H1 (cell line): Measurements from ENCODE around the gene USH2A. TPM values are rescaled to one million over a fixed set of nuclear protein-coding genes. Genes with fewer than 3 reads are reported as not detected.

Experiments used
- BCL11A ChIP-seq, 2 experiments: IDR thresholded peaks; one replicate each; pipeline ENCODE4 v1.6.1; 2011; ENCODE audit warnings: low read depth in 2 of 2, low read length in 2 of 2, mild to moderate bottlenecking in 2 of 2
- CHD1 ChIP-seq: IDR thresholded peaks from 2 replicates; pipeline ENCODE4 v1.6.1; 2012; ENCODE audit warnings: low read depth, low read length, improper control_type of control experiment
- CHD7 ChIP-seq: fragments of 300-600 bp; sonication (generic); IDR thresholded peaks from 2 replicates; pipeline ENCODE4 v1.7.1; 2012; ENCODE audit warnings: low read length, moderate library complexity, mild to moderate bottlenecking, inconsistent platforms; ENCODE audit not compliant: insufficient replicate concordance
- CTBP2 ChIP-seq: IDR thresholded peaks from 2 replicates; pipeline ENCODE4 v1.7.0; 2011; ENCODE audit warnings: borderline replicate concordance, mild to moderate bottlenecking, moderate library complexity, mixed read lengths, low read length; ENCODE audit not compliant: insufficient read depth, insufficient read length
- FOSL1 ChIP-seq: IDR thresholded peaks from 2 replicates; pipeline ENCODE4 v1.6.1; 2011; ENCODE audit warnings: mild to moderate bottlenecking, low read depth, low read length, moderate library complexity; ENCODE audit not compliant: insufficient read depth
- GTF2F1 ChIP-seq: IDR thresholded peaks from 2 replicates; pipeline ENCODE4 v1.6.1; 2012; ENCODE audit warnings: low read depth, low read length, improper control_type of control experiment, borderline replicate concordance
- JUN ChIP-seq: IDR thresholded peaks from 2 replicates; pipeline ENCODE4 v1.6.1; 2011; ENCODE audit warnings: low read depth, mild to moderate bottlenecking, improper control_type of control experiment, low read length
- JUND ChIP-seq: IDR thresholded peaks from 2 replicates; pipeline ENCODE4 v1.6.1; 2011; ENCODE audit warnings: mild to moderate bottlenecking, improper control_type of control experiment, low read length
- RFX5 ChIP-seq: IDR thresholded peaks from 2 replicates; pipeline ENCODE4 v1.6.1; 2011; ENCODE audit warnings: low read depth, low read length, improper control_type of control experiment, borderline replicate concordance
- SP1 ChIP-seq: IDR thresholded peaks from 2 replicates; pipeline ENCODE4 v1.6.1; 2011; ENCODE audit warnings: low read depth, low read length
- TAF7 ChIP-seq: optimal IDR thresholded peaks from 2 replicates; pipeline ENCODE3; 2011; ENCODE audit warnings: low read depth, mild to moderate bottlenecking, inconsistent platforms, low read length, moderate library complexity, borderline replicate concordance
- polyA plus RNA-seq, 7 experiments: library from polyadenylated mRNA; depleted of rRNA in 3 of 7; stranded (reverse) in 5 of 7; unstranded in 2 of 7; fragments of >200 nt in 5 of 7; fragments of 200-250 nt in 2 of 7; gene quantifications; 1 replicate in 5 of 7; 2 replicates in 1 of 7; 4 replicates in 1 of 7; pipeline versions ENCODE4 v1.2.1 to v1.2.3, GENCODE V29; 2011 to 2013; ENCODE audit warnings: missing spikeins in 2 of 7, mixed read lengths in 2 of 7
- total RNA-seq: library from RNA; stranded (reverse); fragmentation: NEBNext Ultra II Directional; extraction: Animal tissue kit (Norgen Biotek cat#: 25700); gene quantifications from 2 replicates; pipeline ENCODE4 v1.2.1, GENCODE V29; 2021

Gene USH2A
- total and polyA plus RNA-seq, 2 of the 8 experiments (the other 6 are each of a cell fraction or from before 2014, with no cell fraction given), result 0.02 to 0.17 TPM

- TF ChIP-seq CHD7 (no peak), GTF2F1 (no peak), FOSL1 (no peak), RFX5 (no peak), TAF7 (no peak), BCL11A (IDR thresholded peaks at IDR 0.05; ENCODE audit: low read depth in 2 of 2, low read length in 2 of 2) (no peak), CHD1 (no peak), CTBP2 (no peak), SP1 (no peak), JUND (no peak), JUN (no peak)
Observed at GRCh38 chr1:215777370-215777925, 645.8 kb downstream of the USH2A start (continued).
